CD4-positive, alpha-beta T cell treated with Interleukin-17A for 4 hours (primary cell): ENCODE measurements around the gene KIF26B.

Experiments
- DNase-seq: peaks from one replicate; pipeline ENCODE4 v3.0.0-alpha.2; 2020; ENCODE audit warnings: mixed read lengths

Gene KIF26B

DNA sequence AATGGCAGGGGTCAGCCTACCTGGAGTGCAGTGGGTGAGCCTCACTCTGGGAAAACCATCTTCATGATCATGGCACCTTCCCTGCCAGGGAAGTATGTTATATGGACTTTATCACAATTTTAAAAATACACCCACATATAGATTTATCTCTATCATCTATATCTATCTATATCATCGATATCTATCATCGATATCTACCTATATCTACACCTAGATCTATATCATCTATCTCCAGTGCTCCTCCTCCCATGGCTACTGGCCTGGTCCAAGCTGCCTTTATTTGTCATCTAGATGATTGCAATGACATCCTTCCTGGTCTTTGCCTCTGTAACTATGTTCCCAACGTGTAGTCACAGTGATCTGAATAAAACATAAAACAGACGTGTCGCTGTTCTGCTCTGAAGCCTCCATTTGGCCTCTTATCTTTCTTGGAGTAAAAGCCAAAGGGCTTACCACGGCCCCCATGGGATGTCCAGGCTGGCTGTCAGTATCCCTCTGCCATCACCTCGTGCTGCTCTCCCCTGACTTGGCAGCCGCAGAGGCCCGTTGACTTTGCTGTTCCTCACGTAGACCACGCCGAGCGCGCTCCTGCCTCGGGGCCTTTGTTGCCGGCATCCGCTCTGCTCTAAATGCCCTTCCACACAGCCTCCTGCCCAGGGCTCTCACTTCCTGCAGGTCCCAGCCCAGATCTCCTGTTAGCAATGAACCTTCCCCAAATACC, 20.6 kb upstream of the KIF26B start:
- DNase-seq: no peak

DNA sequence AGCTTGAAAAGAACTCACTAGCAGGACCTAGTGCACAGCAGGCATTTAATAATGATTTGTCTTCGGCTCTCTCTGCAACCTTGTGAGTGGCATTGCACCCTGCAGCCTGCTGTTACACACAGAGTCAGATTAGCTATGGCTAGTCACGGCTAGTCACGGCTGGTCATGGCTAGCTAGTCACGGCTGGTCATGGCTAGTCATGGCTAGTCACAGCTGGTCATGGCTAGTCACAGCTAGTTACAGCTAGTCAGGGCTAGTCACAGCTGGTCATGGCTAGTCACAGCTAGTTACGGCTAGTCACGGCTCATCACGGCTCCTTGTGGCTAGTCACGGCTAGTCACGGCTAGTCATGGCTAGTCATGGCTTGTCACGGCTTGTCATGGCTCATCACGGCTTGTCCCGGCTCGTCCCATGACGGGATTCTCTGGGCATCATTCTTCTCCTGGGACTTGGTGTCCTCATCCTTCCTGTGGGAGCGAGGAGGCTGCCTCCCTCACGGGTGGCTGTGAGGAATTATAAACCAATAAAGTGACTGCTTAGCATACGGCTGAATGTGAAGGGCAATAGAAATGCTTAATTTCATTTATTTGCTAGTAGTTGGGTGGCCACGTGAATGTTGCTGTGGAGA, 12.5 kb upstream of the KIF26B start:
- DNase-seq: no peak

DNA sequence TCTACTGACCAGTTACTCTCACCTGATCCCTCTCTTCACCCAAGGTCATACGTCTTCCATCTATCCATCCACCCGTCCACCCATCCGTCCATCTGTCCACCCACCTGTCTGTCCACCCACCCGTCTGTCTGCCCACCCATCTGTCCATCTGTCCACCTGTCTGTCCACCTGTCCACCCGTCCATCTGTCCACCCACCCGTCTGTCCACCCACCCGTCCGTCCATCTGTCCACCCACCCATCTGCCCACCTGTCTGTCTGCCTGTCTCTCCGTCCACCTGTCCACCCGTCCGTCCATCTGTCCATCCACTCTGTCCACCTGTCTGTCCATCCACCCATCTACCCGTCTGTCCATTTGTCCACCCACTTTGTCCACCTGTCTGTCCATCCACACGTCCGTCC, 11.8 kb upstream of the KIF26B start:
- DNase-seq: no peak

DNA sequence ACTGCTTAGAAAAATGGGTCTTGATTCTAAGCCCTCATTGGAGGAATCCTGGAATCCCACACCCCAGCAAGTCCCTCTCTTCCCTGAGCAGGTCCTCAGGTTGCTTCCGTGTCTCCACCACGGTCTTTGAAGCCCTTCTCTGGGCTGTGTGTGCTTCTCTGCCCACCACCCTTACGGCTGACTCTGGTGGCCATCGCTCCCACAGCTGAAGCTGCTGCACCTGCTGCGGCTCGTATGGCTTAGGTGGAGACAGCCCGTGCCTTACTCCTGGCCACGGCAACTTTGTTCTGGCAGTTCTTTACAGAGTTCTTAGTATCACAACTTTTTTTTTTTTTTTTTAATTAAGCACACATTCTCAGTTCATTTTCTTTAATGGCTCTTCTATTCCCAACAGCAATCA, 10.9 kb upstream of the KIF26B start:
- no peak for DNase-seq

DNA sequence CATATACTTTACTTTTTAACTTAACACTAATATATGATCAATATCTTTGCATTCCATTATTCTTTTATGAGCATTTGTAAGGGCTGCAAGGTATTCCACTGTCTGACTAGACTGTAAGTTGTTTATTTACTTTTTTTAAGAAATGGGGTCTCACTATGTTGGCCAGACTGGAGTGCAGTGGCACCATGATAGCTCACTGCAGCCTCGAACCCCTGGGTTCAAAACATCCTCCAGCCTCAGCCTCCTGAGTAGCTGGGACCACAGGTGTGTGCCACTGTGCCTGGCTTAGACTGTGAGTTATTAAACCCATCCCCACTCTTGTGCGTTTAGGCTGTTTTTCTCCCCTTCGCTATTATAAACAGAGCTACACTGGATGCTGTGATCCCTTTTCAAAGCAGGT, 6.7 kb upstream of the KIF26B start:
- no peak for DNase-seq

DNA sequence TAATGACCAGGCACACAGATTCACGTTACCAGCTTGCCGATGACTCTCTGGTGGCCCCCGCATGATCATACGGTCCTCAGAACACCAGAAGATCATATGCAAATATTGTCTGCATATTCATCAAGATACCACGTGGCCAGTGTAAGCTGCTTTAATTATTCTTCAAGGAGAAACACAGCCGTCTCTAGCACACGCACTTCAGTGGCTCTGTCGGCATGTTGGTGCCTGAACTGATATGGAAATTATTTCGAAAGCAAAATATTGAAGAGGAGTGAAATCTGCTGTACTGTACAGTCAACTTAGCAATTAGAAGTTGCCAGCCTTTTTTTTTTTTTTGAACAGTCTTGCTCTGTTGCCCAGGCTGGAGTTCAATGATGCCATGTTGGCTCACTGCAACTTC, 5.9 kb upstream of the KIF26B start:
- no peak for DNase-seq

DNA sequence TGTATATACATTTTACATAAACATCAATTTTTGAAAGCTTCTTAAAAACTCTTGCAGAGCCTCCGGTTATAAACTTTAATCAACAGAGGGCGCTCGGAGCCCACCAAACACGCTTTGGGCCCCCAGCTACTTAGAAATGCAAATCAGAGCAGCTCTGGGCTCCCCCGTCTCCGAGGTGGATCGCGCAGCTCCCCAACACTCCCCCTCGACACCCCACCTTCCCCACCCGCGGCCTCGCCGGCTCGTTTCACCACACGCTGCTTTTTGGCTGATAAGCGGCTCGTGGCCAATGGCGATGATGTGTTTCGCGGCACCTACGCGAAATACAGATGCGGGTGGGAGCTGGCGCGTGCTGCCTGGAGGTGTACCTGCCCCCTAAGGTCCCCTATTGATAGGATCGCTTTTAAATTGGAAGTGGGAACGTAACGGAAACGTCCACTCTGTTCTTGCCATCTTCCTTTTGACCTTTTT, 1.7 kb upstream of the KIF26B start:
- DNase-seq: peak; percentile 59

DNA sequence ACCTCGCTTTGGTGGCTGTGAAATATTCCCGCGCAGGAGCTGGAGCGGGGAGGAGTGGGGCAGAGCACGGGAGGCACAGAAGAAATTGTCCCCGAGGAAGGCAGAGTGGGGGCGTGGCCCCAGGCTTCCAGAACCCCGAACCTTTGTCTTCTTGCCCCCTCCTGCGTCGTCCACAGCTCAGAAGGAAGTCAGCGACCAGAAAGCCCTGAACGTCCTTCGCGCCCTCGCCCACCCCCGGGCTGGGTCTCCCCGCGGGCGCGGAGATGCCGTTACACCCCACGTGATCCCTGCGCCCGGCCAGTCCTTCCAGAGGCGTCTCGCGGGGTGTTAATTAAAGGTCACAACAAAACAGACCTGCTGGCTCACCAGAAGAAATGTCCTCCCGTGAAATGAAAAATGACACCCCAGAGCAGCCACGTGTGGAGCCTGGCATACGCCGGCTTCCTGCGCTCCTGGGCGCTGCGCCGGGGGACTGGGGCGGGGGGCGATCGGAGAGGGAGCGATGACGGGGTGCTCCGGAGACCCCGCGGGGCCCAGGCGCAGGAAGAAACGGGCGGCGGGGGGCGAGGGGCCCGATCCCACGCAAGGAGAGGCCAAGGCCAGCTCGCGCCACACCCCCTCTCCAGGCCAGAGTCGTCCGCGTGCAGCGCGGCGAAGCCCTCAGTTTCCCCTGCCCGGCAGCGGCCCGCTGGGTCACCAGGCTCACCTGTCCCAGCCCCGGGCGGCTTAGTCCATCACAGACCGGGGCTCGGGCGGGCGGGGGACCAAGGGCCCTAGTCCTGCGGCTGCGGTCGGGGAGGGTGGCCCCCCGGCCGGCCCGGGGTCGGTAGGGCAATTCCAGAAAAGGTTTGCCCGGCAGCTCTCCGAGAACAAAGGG, 995 bp upstream of the KIF26B start:
- no peak for DNase-seq

DNA sequence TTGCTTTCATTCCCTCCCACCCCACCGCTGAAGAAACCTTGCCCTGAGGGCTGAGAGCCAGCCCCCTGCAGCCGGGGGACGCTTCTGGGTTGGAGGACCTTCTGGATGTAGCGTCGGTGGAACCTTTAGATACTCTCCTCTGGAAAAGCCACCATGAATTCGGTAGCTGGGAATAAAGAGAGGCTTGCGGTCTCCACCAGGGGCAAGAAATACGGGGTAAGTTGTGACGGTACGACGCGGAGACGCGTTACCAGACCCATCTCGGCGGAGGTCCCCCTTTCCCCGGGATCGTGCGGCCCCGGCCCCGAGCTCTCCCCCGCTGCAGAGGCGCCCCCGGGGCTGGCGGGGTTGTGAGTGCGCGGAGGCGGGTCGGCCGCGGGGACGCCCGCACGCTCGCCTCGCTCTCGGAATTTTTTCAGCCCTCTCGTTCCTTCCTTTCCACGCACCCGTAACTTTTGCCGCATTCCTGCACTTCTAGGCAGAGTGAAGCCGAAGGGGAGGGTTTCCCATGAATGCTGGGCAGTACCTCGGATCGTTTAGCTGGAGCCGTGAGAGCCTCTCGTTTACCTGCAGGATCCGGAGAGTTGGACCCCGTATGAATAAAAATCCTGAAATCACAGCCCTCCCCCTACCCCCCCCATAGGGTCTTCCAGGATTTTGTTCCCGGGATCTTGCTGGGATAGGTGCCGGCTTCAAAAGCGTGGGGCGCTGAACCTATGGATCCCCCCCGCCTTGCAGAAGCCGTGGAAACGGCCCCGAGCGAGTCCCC, 671 bp downstream of the KIF26B start:
- no peak for DNase-seq

DNA sequence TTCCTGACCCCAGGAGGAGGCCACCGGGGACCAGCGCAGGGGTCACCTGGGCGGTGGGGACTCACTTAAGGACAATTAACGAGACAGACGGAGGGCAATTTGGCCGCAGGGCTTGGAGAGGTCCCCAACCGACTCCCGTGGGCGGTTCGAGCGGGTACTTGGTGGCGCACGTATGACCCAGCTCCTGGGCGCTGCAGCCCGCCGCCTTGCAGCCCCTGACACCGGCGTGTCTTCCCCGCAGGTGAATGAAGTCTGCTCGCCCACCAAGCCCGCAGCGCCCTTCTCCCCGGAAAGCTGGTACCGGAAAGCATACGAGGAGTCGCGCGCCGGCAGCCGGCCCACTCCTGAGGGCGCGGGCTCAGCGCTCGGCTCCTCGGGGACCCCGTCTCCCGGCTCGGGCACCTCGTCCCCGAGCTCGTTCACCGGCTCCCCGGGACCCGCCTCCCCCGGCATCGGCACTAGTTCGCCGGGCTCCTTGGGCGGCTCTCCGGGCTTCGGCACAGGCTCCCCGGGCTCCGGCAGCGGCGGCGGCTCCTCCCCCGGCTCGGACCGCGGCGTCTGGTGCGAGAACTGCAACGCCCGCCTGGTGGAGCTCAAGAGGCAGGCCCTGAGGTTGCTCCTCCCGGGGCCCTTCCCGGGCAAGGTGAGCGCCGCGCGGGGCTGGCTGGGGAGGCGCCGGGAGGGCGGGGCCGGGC, 1.4 kb downstream of the KIF26B start:
- peak; percentile 72 for DNase-seq

DNA sequence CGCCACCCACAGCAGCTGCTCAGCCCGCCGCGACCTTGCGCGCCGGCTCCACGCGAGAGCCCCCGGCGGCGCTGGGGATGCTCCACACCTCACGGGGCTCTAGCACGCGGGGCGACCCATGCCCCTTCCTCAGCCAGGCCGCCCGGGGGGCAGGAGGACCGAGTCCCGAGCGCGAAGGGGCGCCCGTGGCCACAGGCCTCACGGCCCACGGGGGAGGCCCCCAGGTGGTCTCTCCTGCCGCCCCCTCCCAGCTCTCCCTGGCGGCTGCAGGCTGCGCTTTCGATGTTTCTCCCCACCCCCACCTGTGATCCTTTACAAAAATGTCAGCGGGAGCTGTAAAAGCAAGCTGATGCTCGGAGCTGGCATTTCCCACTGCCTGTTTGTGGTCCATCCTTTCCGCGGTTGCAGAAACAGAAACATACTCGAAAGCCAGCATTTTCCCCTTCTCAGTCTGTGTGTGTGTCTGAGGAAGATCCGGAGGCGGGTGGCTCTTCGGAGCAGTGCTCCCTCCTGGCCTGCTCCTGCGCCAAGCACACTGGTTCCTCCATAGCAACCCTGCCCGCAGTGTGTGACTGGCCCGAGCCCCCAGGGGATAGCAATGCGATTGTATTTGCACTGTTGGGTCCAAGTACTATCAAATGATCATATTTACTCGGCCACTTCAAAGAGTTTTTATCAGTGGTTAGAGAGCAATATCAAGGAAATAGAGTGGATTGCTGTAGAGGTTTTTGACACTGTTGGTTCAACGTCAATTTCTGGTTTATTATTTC, 2.1 kb downstream of the KIF26B start:
- DNase-seq: no peak

DNA sequence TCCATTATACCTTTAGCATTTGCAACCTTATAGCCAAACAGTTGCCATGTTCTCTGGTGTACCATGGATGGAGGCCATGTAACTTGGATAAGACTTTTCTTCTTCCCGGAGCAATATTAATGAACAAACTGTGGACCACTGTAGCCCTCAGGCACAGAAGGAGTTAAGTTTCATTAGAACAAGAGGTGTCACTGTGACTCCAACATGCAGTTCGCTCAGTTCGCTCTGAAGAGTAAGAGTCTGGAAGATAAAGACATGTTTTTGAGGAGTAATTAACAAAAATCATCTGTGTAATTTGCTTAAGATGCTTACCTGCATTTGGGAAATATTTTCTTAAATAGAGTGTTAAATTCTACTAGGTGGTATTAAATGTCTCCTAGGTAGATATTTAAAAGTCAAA, 4.1 kb downstream of the KIF26B start:
- DNase-seq: no peak

DNA sequence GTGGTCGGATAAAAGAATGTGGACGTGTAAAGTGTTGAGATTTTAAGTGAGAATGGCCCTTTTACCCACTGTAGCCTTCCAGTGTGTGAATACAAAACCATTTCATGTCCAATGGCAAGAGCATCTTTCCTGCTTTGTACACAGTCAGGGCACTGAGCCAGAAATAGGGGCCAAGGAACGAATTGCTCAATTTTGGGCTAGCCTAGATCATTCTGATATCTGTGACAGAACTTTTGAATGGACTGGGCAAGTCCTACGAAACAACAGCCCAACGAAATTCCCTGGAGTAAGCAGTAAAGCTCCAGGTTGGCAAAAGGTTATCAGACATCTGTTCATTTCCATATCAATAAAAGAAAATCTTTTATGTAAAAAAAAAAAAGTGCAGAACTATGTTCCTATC, 5.5 kb downstream of the KIF26B start:
- DNase-seq: no peak

DNA sequence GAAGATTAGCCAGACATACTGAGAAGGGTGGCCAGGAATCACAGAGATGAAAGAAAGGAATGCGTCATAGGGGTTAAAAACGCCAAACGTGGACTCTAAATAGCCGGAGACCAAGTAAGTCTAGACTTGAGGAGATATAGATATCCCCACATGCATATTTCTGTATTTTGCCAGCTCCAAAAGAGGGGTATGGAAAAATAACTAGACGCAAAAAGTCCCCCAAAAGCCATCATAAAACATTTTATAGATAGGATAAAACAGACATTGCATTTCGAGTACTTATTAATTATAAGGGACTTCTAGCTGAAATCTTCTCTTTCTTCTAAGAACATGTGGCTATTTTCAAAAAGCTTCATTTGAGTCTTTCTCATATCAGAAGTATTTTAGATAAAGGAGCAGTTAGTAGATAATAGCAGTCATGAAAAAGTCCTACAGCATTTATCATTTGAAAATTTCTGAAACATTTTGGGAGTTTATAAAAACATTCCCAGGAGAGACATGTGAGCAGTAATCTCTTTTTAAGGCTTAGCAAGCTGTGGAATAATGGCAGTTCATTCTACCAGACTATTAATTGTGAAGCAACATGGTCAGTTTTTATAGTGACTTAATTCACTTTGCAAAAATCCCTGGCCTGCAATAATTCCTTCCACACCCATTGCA, 6.1 kb downstream of the KIF26B start:
- no peak for DNase-seq

DNA sequence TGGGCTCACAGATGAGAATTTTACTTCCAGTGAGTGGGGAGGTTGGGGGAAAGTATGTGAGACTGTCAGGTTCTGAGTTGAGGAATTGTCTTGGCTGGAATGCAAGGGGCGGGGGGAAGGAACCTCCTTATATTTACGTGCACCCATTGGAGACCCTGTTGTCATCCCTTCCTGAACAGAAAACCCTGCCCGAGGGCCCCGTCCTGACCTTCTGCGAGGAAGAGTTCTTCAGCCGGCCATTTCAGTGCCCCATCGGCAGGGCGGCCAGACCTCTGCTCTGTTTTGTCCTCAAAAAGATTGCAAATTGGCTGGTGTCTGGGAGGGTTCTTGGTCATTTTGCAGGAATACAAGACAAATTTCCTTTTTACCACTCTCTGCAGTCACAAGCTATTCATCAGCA, 7.1 kb downstream of the KIF26B start:
- DNase-seq: no peak

DNA sequence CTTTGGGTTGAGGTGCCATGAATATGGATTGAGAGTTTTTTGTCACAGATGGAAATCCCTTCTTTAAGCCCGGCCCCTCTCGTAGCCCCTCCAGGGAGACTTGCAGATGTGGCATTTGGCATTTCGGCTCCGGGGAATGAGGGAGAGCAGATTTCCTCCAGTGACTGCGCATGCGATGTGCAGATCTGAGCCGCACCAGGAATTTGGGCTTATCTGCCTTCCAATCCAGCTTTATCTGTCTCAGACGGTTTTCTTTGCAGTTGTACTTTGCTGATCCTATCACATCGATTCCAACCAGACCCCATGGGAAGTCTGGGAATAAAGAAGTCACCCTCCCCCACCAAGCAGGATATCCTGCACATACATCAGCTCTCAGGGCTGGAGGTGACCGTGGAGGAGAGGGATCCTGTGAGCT, 11.7 kb downstream of the KIF26B start:
- no peak for DNase-seq

DNA sequence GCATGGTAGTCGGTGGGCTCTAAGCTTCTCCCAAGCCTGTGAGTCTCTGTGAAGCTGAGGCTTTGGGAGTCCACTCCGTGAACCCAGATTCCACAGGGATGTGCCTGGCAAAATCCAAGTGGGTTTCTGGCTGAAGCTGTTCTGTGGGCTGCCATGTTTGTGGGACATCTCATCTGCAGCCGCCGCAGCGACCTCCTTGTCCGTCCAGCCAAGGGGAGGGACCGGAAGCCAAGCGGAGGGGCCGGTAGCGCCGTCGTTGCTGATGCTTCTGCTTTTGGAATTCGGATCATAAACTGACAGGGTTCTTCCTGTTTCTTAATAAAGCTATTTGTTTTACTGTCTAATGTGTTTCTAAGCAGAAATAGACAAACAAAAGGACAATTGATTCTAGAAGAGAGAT, 13.3 kb downstream of the KIF26B start:
- DNase-seq: no peak

DNA sequence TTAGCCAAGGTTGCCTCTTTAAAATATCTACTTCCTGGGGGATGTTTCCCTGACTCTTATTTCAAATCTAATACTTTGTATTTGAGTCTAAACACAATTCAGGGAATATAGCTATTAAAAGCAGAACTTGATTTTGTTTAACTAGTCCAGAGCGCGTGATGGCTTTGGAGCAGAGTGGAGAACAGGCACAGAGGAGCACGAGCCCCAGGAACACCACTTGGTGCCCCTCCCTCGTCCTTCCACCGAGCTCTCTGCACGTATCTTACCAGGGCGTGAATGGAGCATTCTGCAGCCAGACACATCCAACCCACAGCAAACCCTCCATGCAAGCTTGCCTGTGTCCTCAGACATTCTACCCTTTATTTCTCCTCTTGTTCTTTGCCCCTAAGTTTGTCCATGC, 14.1 kb downstream of the KIF26B start:
- DNase-seq: no peak

DNA sequence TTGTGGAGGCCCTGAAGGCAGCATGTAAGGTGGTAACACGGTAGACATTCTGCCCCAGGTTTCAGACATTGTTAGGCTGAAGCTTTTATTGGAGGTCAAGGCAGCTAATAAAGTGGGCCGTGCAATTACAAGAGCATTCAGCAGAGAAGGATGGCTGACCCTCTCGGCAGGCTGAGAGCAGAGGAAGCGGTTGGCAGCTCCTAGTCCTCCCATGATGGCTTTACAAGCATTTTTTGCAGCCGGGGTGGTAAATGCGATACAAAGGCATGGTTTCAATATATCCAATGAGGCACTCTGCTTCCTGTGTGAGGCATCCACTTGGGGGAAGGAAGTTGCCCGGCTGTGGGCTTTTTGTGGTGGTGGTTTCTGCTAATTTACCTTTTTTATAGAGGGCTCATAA, 14.6 kb downstream of the KIF26B start:
- DNase-seq: no peak

DNA sequence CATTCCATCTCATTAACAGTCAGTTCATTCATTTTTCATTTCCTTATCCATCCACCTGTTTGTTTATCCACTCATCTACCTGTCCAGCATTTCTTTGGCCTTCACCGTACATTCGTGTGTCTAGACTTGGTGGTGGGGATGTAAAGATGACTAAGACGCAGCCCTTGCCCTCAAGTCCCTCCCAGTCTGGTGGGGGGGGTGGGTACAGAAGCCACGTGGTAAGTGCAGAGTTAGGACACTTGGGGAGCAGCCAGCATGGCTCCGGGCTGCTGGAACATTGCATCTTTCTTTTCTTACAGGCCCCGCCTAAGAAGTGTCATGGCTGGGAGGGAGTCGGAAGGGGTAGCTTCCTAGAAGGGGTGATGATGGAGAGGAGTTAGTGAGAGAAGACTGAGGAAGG, 17.2 kb downstream of the KIF26B start:
- DNase-seq: no peak

DNA sequence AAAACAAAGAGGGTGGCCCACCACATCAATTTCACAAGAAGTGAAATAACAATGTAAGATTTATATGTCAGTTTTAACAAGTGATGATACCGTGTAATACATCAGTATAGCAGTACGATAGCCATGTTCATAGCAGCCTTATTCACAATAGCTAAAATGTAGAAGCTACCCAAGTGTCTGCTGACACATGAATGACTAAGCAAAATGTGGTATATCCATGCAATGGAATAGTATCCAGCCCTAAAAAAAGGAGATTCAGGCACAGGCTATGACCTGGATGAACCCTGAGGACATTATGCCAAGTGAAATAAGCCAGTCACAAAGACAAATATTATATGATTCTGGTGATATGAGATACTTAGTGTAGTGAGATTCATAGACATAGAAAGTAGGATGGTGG, 18.0 kb downstream of the KIF26B start:
- no peak for DNase-seq
